CD14-positive monocyte (primary cell): ENCODE data around the gene CDK5. TPM values are rescaled to one million over a fixed set of nuclear protein-coding genes. Genes with fewer than 3 reads are reported as not detected.
A peak's percentile ranks its signal among the peaks of the same experiment; 100 is the strongest.

Experiments
- DNase-seq, 3 donors: peaks; one replicate each; pipeline ENCODE4 v3.0.0-alpha.2; 2011 to 2022
- H2AFZ ChIP-seq: 2 replicates; pipeline ENCODE4 v1.6.0; 2012; ENCODE audit warnings: mild to moderate bottlenecking, low read depth, low read length, inconsistent platforms; ENCODE audit not compliant: insufficient read depth, poor library complexity, severe bottlenecking
- H3K27ac ChIP-seq, 2 donors: 1 replicate in 1 of 2; 2 replicates in 1 of 2; pipeline ENCODE4 v1.5.1; 2012 to 2013; ENCODE audit warnings: low read length in 2 of 2, control low read depth in 1 of 2, inconsistent platforms in 1 of 2, low read depth in 1 of 2, mild to moderate bottlenecking in 1 of 2
- H3K27me3 ChIP-seq, 2 donors: one replicate each; pipeline versions ENCODE4 v1.6.0 to v1.6.1; 2011 to 2013; ENCODE audit warnings: low read length in 2 of 2; ENCODE audit not compliant: control insufficient read depth in 2 of 2, insufficient read depth in 2 of 2
- H3K36me3 ChIP-seq, 2 donors: replicated peaks in 1 of 2; 1 replicate in 1 of 2; 2 replicates in 1 of 2; pipeline versions ENCODE4 v1.5.1 to v1.6.1; 2012 to 2013; ENCODE audit warnings: low read length in 2 of 2, control low read depth in 1 of 2, inconsistent platforms in 1 of 2, mild to moderate bottlenecking in 1 of 2; ENCODE audit not compliant: insufficient read depth in 2 of 2, control insufficient read depth in 1 of 2
- H3K4me1 ChIP-seq, 2 donors: 1 replicate in 1 of 2; 2 replicates in 1 of 2; pipeline versions ENCODE4 v1.5.1 to v1.6.1; 2012 to 2013; ENCODE audit warnings: low read length in 2 of 2, control low read depth in 1 of 2, inconsistent platforms in 1 of 2, mild to moderate bottlenecking in 1 of 2, moderate library complexity in 1 of 2; ENCODE audit not compliant: insufficient read depth in 2 of 2, control insufficient read depth in 1 of 2
- H3K4me2 ChIP-seq: replicated peaks from 2 replicates; pipeline ENCODE3; 2012; ENCODE audit warnings: low read length, moderate library complexity, mild to moderate bottlenecking; ENCODE audit not compliant: poor library complexity, severe bottlenecking; ENCODE audit errors: extremely low read depth
- H3K4me3 ChIP-seq, 3 experiments: fragments of 200-600 bp in 1 of 3; sonication (generic) in 1 of 3; replicated peaks in 1 of 3; 1 replicate in 2 of 3; 2 replicates in 1 of 3; pipeline ENCODE4 v1.5.1; 2011 to 2013; ENCODE audit warnings: low read length in 3 of 3, mild to moderate bottlenecking in 3 of 3, control low read depth in 2 of 3, low read depth in 2 of 3, inconsistent platforms in 1 of 3, moderate library complexity in 1 of 3
- H3K79me2 ChIP-seq: 2 replicates; pipeline ENCODE4 v1.6.0; 2012; ENCODE audit warnings: mild to moderate bottlenecking, control low read depth, inconsistent platforms, low read length, moderate library complexity; ENCODE audit not compliant: insufficient read depth
- H3K9ac ChIP-seq: 2 replicates; pipeline ENCODE4 v1.6.0; 2017; ENCODE audit warnings: low read length, mild to moderate bottlenecking; ENCODE audit not compliant: insufficient read depth, poor library complexity, severe bottlenecking
- H3K9me3 ChIP-seq, 2 donors: replicated peaks in 1 of 2; 1 replicate in 1 of 2; 2 replicates in 1 of 2; pipeline versions ENCODE4 v1.5.1 to v1.6.1; 2012 to 2013; ENCODE audit warnings: low read length in 2 of 2, control low read depth in 1 of 2; ENCODE audit not compliant: control insufficient read depth in 1 of 2, insufficient read depth in 1 of 2
- H4K20me1 ChIP-seq: 2 replicates; pipeline ENCODE4 v1.6.0; 2012; ENCODE audit warnings: mild to moderate bottlenecking, low read length, control low read depth, moderate library complexity; ENCODE audit not compliant: insufficient read depth
- H3K27ac Mint-ChIP-seq, 7 donors: one replicate each; pipeline ENCODE4 v1.8.0; 2020; ENCODE audit warnings: mild to moderate bottlenecking in 7 of 7, mixed read lengths in 7 of 7, moderate library complexity in 6 of 7, inconsistent platforms in 2 of 7
- H3K27me3 Mint-ChIP-seq, 3 donors: one replicate each; pipeline ENCODE4 v1.8.0; 2021 to 2022; ENCODE audit warnings: low read depth in 3 of 3, mild to moderate bottlenecking in 3 of 3, mixed read lengths in 3 of 3, moderate library complexity in 3 of 3, inconsistent platforms in 1 of 3
- H3K36me3 Mint-ChIP-seq, 2 donors: one replicate each; pipeline ENCODE4 v1.8.0; 2020; ENCODE audit warnings: mixed read lengths in 2 of 2, inconsistent platforms in 1 of 2, mild to moderate bottlenecking in 1 of 2
- H3K4me1 Mint-ChIP-seq: one replicate; pipeline ENCODE4 v1.8.0; 2020; ENCODE audit warnings: mild to moderate bottlenecking, mixed read lengths
- H3K4me3 Mint-ChIP-seq, 2 donors: one replicate each; pipeline ENCODE4 v1.8.0; 2020; ENCODE audit warnings: mild to moderate bottlenecking in 2 of 2, mixed read lengths in 2 of 2, moderate library complexity in 1 of 2
- H3K9me3 Mint-ChIP-seq, 7 donors: one replicate each; pipeline ENCODE4 v1.8.0; 2020 to 2022; ENCODE audit warnings: mixed read lengths in 7 of 7, mild to moderate bottlenecking in 6 of 7, moderate library complexity in 6 of 7, inconsistent platforms in 2 of 7
- WGBS: methylation state at CpG from one replicate; pipeline ENCODE4 v1.1.5; 2013; ENCODE audit warnings: missing lambda C conversion rate; ENCODE audit not compliant: insufficient coverage; 5-methylcytosine and 5-hydroxymethylcytosine counted together
- intact Hi-C, 2 donors: fragments of 100-400 bp; cut with micrococcal nuclease; formaldehyde crosslinking; loops; one replicate each; pipeline versions ENCODE4 v1.15.0 to v1.15.1; 2023
- polyA plus RNA-seq, 3 donors: library from polyadenylated mRNA; depleted of rRNA in 1 of 3; unstranded in 2 of 3; stranded (reverse) in 1 of 3; fragments of 300-500 nt in 2 of 3; fragments of >200 nt in 1 of 3; fragmentation: Illumina TruSeq in 2 of 3; gene quantifications; 1 replicate in 2 of 3; 2 replicates in 1 of 3; pipeline ENCODE4 v1.2.3, GENCODE V29; 2012 to 2021
- TF ChIP-seq, protein P1 (sequence below): fragments of 200-600 bp; IDR thresholded peaks from one replicate; pipeline ENCODE4 v1.8.0; 2022; ENCODE audit warnings: antibody characterized with exemption, mild to moderate bottlenecking

CDK5 gene
- polyA plus RNA-seq, 3 donors = 14.9 to 31.2 (median 24.9) TPM

DNA sequence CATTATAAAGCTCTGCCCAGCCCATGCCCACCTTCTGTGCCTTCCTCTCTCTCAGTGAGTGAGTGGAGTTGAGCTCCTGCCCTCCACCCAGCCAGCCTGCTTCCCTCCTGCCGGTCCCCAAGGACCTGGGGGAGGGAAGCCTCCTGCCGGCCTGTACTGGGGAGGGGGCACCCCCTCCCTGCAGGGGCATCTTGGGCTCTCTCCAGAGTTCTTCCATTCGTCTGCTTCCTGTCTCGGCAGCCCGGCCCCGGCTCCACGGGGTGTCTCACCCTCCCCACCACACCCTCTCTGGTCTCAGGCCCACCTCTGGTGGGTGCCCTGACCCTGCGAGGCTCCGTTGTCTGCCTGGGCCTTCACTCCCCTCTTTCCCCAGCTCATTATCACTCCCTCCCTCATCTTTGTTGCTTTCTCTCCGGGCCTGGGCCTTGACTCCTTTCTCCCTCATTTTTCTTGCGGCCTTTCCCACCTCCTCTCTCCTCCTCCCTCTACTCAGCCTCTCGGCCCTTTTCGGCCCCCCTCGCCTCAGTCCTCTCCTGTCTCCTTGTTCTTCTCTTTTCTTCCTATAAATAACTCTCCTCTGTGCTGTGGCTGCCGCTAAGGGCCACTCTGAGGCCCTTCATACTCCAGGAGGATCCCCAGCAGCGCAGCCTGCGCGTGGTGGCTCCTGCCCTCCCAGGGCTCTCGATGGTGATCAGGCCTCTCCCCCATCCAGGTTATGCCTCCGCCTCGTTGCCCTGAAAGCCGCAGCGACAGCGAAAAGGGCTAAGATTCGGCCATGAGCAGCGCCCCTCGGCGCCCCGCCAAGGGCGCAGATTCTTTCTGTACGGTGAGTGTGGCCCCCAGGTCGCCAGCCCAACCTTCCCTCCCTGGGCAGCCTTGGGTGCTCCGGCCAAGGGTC lies 3.8 kb upstream of the CDK5 start:
- H3K9me3 Mint-ChIP-seq = no peaks in the 10 kb centered on the region
- Histone ChIP-seq H3K4me2 (no peak overlapping the region), H3K27me3 (no peaks in the 10 kb centered on the region), H3K4me1 (peaks cover 35 to 42% of the 10 kb centered on the region in 2 donors), H3K9me3 (no peaks in the 10 kb centered on the region), H3K79me2 (peaks cover 38% of the 10 kb centered on the region), H3K27ac (no peak overlapping the region), H4K20me1 (peaks cover 68% of the 10 kb centered on the region), H3K36me3 (peaks cover 32 to 45% of the 10 kb centered on the region in 2 donors), H2AFZ (no peak overlapping the region), H3K9ac (no peak overlapping the region), H3K4me3 (no peak overlapping the region)
- DNase-seq = no peak
- peak overlapping the region in 1 of 2 donors; percentile 27 for H3K4me3 Mint-ChIP-seq
- intact Hi-C loops = no loop called here
- H3K4me1 Mint-ChIP-seq = peaks cover 35% of the 10 kb centered on the region
- peaks cover 0 to 1% (median 0%) of the 10 kb centered on the region in 3 donors for H3K27me3 Mint-ChIP-seq
- H3K27ac Mint-ChIP-seq = peak overlapping the region in 3 of 7 donors; percentile 61 to 78 (median 72)
- peaks cover 22 to 38% of the 10 kb centered on the region in 2 donors for H3K36me3 Mint-ChIP-seq
- 91% methylated on average over 32 of the region's 33 CpGs for WGBS
- TF ChIP-seq, protein P1, sequence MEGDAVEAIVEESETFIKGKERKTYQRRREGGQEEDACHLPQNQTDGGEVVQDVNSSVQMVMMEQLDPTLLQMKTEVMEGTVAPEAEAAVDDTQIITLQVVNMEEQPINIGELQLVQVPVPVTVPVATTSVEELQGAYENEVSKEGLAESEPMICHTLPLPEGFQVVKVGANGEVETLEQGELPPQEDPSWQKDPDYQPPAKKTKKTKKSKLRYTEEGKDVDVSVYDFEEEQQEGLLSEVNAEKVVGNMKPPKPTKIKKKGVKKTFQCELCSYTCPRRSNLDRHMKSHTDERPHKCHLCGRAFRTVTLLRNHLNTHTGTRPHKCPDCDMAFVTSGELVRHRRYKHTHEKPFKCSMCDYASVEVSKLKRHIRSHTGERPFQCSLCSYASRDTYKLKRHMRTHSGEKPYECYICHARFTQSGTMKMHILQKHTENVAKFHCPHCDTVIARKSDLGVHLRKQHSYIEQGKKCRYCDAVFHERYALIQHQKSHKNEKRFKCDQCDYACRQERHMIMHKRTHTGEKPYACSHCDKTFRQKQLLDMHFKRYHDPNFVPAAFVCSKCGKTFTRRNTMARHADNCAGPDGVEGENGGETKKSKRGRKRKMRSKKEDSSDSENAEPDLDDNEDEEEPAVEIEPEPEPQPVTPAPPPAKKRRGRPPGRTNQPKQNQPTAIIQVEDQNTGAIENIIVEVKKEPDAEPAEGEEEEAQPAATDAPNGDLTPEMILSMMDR = no peak

DNA sequence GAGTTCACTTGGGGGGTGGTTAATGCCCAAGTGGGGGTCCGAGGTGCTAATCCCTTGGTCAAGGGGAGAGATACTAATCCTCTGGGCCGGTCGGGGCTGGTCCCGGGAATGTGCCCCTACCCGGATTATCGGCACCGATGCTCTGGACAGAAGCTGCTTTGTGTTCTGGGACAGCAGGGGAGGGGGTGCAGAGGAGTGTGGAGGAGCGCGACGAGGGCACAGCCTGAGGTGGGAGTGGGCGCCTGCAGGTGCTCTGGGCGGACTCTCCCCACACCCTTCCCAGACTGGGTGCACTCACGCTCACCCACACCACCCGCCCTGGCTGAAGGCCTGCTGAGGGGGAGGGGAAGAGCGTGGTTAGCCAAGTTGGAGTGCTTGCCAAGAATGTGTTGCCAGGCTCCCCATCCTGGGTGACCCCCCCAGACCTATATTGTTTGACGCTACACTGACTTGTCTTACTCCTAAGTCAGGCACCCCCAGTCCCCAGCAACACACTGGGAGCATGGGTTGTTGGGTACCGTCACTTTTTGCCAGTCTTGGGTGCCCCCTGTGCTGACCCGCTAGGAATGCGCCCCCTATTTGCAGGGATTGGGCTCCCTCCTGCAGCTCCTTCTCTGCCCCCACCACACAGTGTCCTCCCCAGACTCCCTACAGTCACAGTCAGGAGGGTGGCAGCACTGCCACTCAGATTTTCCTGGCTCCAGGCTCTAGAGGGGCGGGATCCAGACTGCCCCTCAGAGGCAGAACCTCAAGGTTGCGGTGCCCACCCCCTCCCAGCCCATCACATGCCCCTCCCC lies 2.9 kb upstream of the CDK5 start:
- Histone ChIP-seq H3K4me3 (peak overlapping the region; percentile 66 to 97 (median 94)), H3K36me3 (peaks cover 24 to 37% of the 10 kb centered on the region in 2 donors), H3K27me3 (no peaks in the 10 kb centered on the region), H2AFZ (peak overlapping the region; percentile 87), H3K4me2 (peak overlapping the region; percentile 98), H3K9me3 (no peaks in the 10 kb centered on the region), H4K20me1 (peaks cover 60% of the 10 kb centered on the region), H3K79me2 (peaks cover 38% of the 10 kb centered on the region), H3K27ac (peak overlapping the region in 1 of 2 donors; percentile 12), H3K9ac (peak overlapping the region; percentile 72), H3K4me1 (peaks cover 35 to 43% of the 10 kb centered on the region in 2 donors)
- peaks cover 21 to 33% of the 10 kb centered on the region in 2 donors for H3K36me3 Mint-ChIP-seq
- intact Hi-C loops = no loop called here
- DNase-seq = no peak
- peaks cover 0 to 1% (median 0%) of the 10 kb centered on the region in 3 donors for H3K27me3 Mint-ChIP-seq
- H3K4me1 Mint-ChIP-seq = peaks cover 36% of the 10 kb centered on the region
- 4% methylated on average over 5 of the region's 21 CpGs for WGBS
- H3K9me3 Mint-ChIP-seq = no peaks in the 10 kb centered on the region
- TF ChIP-seq, protein P1 = no peak
- peak overlapping the region in 3 of 7 donors; percentile 16 to 86 (median 42) for H3K27ac Mint-ChIP-seq
- peak overlapping the region; percentile 84 to 98 for H3K4me3 Mint-ChIP-seq
